Fibroblast of skin of abdomen (primary cell): Measurements from ENCODE around the gene JAGN1. TPM values are rescaled to one million over a fixed set of nuclear protein-coding genes. Genes with fewer than 3 reads are reported as not detected.
"Not testable (repeated sequence)": the region's sequence is repeated elsewhere in the genome, so short reads cannot be mapped to it uniquely, and the experiment has no call there.

Experiments used
- DNase-seq: peaks from one replicate; pipeline ENCODE4 v3.0.0-alpha.2; 2013
- polyA plus RNA-seq, 2 experiments: library from polyadenylated mRNA; unstranded; fragments of 120-200 nt; gene quantifications; one replicate each; pipeline ENCODE4 v1.2.1, GENCODE V29; 2013; ENCODE audit not compliant: insufficient read length in 2 of 2

JAGN1 gene
- polyA plus RNA-seq (2013, experiment 1 of 2; ENCODE audit: insufficient read length): 28.9 TPM
- 30.3 TPM for polyA plus RNA-seq (2013, experiment 2 of 2; ENCODE audit: insufficient read length)

GRCh38 chr3:9890249-9891071 is at the start of gene JAGN1:
Gene JAGN1 (plus strand): TSS chr3:9890610. CDS start chr3:9890723, 113 bp downstream.
- peak; percentile 88 for DNase-seq

- no peak for DNase-seq
Measured at GRCh38 chr3:9841015-9841414, 49.4 kb upstream of the JAGN1 start.

DNA sequence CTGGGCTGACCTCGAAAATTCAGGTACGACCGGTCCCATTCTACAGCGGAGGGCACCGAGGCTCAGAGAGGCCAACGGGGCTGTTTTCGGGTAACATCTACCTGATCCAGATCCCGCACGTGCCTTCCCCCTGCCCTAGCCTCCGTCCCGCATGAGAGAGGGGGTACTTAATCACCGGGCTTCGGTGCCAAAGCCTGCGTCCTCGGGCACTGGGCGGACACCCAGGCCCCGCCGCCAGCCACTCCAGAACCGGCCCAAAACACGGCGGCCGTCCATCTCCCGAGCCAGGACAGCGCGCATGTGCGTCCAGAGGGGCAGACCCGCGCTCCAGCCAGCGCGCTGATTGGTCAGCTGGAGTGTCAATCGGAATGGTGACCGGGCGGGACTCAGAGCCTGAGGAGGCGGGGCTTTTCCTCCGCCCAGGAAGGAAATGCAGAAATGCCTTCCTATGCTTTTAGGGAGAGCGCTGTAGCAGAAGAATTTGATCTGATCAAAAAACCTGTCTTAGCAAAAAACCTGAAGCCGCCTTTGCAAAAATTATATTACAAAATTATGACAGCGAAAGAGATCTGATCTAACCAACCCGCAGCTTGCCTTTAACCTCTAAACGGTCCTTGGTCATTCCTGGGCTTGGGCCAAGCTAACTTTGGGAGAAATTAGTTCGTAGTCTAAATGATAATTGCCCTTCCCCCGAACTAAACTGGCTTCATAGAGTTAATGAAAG is 46.5 kb upstream of the JAGN1 start, which contains the start of gene RPUSD3:
Gene RPUSD3 (minus strand): TSS at position 294 of the 724 bp plus-strand sequence. CDS start 18 bp downstream, at position 276.
- peak; percentile 95 for DNase-seq

DNA sequence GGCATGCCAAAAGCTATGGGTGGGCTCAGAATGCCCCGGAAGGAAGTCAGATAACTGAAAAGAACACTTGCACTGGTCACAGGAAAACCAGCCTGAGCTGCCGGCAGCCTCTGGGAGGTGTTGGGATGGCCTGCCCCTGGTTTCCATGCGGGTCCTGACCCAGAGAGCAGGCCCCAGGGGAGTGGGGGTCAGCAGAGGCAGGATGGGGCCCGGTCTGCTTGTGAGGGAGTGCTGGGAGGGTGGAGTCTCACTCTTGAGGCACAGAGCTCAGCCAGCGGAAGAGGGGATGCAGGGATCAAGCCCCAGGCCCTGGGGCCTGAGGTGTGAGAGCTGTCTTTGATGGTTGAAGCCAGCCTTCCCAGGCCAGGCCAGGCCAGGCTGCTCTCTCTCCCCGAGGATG is 44.2 kb upstream of the JAGN1 start:
- DNase-seq: no peak

DNA sequence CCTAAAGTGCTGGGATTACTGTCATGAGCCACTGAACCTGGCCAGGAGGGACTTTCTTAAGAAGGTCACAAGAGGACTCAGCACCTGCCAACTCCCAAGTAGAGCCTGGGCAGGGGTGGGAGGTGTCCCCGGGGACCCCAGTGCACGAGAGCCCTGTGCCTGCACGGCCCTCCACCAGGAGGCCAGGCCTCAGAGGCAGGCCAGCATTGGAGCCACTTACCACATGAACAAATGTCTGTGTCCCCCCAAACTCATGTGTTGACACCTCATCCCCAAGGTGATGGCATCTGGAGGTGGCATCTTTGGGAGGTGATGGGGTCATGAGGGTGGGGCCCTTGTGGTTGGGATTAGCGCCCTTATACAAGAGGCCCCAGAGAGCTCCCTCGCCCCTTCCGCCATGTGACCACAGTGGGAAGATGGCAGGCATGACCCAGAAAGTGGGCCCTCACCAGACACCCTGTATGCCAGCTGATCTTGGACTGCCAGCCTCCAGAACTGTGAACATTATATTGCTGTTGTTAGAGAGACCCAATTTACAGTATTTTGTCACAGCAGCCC is 43.4 kb upstream of the JAGN1 start:
- no peak for DNase-seq

DNA sequence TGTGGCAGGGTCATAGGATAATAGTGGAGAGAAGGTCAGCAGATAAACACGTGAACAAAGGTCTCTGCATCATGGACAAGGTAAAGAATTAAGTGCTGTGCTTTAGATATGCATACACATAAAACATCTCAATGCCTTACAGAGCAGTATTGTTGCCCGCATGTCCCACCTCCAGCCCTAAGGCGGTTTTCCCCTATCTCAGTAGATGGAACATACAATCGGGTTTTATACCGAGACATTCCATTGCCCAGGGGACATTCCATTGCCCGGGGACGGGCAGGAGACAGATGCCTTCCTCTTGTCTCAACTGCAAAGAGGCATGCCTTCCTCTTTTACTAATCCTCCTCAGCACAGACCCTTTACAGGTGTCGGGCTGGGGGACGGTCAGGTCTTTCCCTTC is 42.5 kb upstream of the JAGN1 start:
- not testable (repeated sequence) for DNase-seq

GRCh38 chr3:9848860-9849259 is 41.5 kb upstream of the JAGN1 start:
- peak; percentile 24 for DNase-seq

DNA sequence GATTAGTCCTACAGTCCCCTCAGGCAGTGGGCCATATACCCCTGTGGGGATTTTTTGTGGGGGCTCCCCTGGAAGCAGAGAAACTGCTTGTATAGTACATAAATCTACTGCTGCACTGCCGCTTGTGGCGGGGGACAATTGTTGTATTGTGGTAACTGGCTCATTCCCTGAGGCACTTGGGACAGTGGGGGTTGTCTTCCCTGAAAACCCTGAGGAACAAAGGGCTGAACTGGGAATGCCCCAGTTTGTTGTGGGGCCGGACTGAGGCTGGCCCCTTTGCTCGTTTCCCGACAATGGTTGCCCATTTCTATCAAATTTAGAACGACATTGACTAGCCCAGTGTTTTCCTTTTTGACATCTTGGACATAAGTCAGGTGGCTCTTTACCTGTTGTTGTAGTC is 39.0 kb upstream of the JAGN1 start:
- not testable (repeated sequence) for DNase-seq

DNA sequence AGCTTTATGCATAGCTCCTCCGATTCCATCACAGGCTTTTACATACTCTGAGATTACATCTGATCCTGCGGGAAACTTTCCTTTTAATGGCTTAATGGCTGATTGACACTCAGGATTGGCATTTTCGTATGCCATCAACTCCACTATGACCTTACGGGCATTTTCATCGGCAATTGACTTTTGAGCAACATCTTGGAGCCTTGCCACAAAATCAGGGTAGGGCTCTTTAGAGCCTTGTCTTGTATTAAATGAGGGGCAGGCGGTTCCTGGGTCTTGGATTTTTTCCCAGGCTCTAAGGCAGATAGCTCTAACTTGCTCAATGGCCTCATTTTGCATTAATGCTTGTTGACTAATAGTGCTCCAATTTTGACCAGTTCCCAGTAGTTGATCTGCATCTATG is 38.5 kb upstream of the JAGN1 start:
- not testable (repeated sequence) for DNase-seq

DNA sequence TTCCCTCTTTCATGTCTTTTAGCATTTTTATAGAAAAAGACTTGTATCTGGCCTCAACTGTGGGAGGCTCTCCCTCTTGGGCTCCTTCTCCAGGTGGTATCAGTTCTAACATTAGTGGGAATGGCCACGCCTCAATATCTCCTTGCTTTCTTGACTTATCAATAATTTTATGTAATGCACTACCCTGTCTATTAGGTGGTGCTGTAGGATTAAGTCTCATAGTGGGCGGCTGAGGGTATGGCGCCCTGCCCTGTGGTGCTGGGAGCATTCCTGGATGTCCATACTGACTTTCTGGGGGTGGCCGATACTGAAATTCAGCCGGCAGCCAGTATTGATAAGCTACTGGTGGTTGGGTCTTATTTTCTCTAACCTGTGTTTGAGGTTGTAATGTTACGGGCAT is 37.9 kb upstream of the JAGN1 start:
- no peak for DNase-seq

- not testable (repeated sequence) for DNase-seq
Measured at GRCh38 chr3:9854291-9854940, 36.0 kb upstream of the JAGN1 start.

DNA sequence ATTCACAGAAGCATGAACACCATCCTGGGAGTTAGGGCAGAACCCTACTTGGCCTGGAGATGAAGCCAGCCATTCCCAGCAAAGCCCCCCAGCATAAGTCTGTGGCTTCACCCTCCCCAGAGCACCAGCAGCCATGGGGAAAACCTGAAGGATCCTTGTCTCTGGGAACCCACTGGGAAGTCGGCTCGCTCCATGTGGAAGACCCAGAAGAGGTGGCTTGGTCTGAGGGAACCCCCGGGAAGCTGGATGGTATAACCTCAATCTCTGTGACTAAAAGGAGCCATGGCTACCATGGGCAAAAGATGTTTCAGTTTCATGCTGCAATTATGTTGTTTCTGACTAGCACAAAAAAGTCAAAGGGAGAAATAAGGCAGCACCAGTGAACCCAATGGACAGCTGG is 34.8 kb upstream of the JAGN1 start:
- no peak for DNase-seq

DNA sequence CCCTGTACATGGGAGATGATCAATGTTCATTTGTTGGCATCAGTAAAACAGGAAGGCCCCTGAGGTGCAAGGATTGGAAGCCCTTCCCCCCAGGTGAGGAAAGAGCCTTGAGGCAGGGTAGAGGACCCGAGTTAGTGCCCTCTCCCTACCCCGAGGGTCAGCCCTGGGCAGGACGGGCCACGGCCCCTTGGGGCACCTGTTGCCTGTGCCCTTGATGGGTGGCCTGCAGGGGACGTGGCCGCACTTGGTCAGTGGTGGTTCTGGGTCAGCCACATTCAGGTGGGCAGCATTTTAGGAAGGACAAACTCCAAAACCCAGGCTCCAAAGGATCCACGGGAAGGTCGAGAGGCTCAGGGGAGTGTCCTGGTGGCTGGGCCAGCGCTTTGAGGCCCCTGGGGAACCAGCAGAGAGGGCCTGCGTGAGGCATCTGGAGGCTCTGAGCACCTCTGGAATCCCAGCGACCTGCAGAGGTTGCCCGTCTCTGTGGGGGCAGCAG is 30.8 kb upstream of the JAGN1 start:
- DNase-seq: no peak

DNA sequence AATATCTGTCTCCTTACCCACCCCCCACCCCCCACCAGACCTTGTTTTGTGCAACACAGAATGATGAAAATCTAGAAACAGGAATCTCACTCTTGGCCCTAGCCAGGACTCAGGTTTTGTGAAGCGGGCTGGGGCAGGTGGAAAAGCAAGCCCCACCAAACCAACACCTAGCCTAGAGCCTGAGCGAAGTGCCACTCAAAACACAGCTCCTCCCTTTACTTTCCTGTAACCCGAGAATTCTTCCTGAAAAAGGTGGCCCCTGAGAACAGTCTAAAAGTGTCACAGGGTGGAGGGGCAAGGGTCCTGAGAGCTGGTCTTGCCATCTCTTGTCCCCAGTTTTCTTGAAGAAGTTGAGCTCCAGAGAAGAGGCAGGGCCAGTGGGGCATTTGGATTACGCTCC is 29.2 kb upstream of the JAGN1 start:
- DNase-seq: no peak

DNA sequence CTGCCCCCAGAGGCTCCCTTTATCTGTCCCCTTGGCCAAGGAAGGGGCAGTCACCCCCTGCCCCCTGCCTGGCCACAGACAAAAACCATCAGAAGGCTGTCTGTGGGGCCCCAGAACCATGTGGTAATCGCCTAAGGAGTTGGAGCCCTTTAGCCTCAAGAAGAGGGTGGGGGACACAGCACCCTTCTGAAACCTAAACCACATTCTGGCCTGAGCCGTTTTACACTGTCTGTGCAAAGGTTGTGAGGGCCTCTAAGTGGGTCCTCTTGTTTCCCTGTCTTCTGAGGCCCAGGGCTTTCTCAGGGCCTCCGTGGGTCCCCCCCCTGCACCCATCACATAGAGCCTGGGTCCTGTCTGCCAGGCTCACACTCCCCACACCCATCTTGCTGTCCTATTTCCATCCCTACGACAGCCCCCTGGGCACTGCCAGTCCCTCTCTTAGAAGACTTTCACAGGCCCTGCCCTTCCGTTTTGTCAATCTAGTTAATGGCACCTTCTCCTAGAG is 28.7 kb upstream of the JAGN1 start:
- DNase-seq: no peak

DNA sequence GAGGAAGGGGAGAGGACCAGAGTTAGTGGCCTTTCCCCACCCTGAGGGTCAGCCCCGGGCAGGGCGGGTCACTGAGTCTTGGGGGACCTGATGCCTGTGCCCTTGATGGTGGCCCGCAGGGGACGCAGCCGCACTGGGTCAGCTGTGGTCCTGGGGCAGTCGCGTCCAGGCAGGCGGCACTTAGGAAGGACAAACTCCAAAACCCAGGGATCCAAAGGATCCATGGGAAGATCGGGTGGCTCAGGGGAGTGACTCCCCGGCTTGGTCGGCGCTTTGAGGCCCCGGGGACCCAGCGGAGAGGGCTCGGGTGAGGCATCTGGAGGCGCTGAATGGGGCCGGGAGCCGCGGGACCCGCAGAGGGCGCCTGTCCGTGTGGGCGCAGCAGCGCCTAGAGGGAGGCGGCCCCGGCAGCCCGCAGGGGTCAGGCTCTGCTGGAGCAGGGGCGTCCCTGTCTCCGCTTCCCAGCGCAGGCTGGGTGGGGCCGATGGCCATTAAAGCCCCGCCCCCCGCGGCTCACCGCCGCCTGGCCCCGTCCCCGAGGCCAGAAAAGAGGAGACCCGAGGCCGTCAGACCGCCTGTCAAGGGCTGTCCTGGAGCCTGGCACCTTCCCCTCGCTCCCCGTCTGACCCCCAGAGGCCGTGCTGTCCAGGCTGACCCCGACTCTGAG is 27.9 kb upstream of the JAGN1 start:
- DNase-seq: peak; percentile 41

DNA sequence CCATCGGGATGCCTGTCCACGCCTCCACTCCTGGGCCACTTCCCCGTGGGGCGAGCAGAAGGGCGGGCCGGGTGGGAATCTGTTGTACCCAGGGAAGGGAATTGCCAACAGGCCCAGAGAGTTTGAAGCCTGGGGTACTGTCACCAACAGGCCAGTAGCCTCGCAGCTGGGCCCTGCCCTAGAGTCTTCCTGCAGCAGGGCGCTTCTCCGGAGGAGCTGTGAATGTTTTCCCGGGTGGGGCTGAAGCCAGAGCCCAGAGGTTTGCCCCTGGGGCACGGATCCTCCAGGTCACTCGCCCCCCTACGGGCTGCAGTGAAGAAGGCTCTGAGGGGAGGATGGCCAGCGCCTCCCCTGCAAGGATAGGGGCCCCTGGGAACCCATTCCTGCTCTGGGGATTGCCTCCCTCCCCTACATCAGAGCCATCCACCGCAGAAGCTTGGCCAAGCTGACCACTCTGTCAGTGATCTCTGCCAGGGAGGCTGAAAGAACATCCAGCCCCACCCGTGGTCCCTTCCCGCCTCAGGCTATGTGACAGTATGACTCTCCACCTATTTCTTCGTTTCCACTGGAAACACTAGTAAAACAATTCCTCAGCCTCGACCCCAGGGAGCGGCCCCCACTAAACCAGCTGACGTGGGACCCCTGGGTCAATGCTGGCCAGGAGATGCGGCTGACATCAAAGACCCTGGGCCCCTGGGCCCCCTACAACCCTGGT is 27.2 kb upstream of the JAGN1 start:
- DNase-seq: no peak

- DNase-seq: peak; percentile 85
Measured at GRCh38 chr3:9864200-9864927, 26.0 kb upstream of the JAGN1 start.

DNA sequence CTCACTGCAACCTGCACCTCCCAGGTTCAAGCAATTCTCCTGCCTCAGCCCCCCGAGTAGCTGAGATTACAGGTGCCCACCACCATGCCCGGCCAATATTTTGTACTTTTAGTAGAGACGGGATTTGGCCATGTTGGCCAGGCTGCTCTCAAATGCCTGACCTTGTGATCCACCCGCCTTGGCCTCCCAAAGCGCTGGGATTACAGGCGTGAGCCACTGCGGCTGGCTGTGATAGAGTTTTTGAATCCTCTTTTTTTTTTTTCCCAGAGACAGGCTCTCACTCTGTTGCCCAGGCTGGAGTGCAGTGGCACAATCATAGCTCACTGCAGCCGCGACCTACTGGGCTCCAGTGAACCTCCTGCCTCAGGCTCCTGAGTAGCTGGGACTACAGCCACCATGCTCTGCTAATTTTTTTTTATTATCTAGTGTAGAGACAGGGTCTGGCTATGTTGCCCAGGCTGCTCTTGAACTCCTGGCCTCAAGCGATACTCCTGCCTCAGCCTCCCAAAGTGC is 25.2 kb upstream of the JAGN1 start:
- DNase-seq: not testable (repeated sequence)

GRCh38 chr3:9866639-9867038 is 23.8 kb upstream of the JAGN1 start:
- peak; percentile 65 for DNase-seq
